Measurements from ENCODE around the gene P4HA2. TPM values are rescaled to one million over a fixed set of nuclear protein-coding genes. Genes with fewer than 3 reads are reported as not detected.

Gene P4HA2
- total RNA-seq, 2 experiments from 2014 or later = not detected

DNA sequence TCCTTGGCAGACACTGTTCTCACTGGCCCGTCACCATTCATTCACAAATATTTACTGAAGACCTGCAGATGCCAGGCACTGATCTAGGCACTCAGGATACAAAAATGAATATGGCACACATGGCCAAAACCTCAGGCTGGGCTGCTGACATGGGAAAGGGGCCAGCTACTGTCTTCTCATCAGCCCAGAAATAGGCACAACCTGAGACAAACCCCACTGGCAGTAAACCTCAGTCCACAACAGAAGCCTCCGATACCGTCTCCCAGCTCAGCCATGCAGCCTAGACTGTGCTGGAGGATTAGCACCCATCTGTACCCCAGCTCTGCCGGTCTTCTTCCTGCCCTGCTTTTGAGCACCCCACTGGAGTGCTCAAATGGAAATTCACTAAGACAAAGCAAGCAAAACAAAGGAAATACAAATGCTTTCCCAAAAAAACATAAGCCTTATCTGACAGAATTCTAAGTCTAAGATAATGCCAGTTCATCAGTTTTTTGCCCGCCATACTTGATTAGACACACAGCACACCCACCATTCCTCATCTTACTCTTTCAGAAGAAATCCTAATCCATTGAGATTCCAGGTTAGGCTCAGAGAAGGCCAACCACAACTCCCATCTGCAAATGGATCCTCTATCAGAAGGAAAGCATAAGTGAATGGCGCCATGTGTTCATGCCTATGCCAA is 8.2 kb downstream of the P4HA2 start:
- H3K4me3 ChIP-seq (ENCODE audit: low read length) = no peak overlapping the region
- H3K27ac Mint-ChIP-seq = no peak overlapping the region
- no peaks in the 10 kb centered on the region for H3K36me3 Mint-ChIP-seq (ENCODE audit: low read depth)
- TF ChIP-seq, protein P1, sequence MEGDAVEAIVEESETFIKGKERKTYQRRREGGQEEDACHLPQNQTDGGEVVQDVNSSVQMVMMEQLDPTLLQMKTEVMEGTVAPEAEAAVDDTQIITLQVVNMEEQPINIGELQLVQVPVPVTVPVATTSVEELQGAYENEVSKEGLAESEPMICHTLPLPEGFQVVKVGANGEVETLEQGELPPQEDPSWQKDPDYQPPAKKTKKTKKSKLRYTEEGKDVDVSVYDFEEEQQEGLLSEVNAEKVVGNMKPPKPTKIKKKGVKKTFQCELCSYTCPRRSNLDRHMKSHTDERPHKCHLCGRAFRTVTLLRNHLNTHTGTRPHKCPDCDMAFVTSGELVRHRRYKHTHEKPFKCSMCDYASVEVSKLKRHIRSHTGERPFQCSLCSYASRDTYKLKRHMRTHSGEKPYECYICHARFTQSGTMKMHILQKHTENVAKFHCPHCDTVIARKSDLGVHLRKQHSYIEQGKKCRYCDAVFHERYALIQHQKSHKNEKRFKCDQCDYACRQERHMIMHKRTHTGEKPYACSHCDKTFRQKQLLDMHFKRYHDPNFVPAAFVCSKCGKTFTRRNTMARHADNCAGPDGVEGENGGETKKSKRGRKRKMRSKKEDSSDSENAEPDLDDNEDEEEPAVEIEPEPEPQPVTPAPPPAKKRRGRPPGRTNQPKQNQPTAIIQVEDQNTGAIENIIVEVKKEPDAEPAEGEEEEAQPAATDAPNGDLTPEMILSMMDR (IDR thresholded peaks at IDR 0.05) = no peak
- H3K9me3 Mint-ChIP-seq = no peaks in the 10 kb centered on the region
- H3K36me3 ChIP-seq (ENCODE audit: insufficient read depth, low read length) = no peaks in the 10 kb centered on the region
- CTCF ChIA-PET = no interaction called here
- POLR2A ChIA-PET = no interaction called here
- intact Hi-C loops (cut with DNase I, micrococcal nuclease) = no loop called here
- DNase-seq (no peak), ATAC-seq (ENCODE audit: poor library complexity) (no peak)
- H3K4me1 Mint-ChIP-seq (ENCODE audit: low read depth) = no peaks in the 10 kb centered on the region
- H3K27ac ChIP-seq (ENCODE audit: low read depth in 1 of 2, low read length in 2 of 2) = no peak overlapping the region
- H3K27me3 Mint-ChIP-seq = no peaks in the 10 kb centered on the region
- H3K4me1 ChIP-seq (ENCODE audit: insufficient read depth, low read length) = no peaks in the 10 kb centered on the region
- no peaks in the 10 kb centered on the region for H3K27me3 ChIP-seq (ENCODE audit: control insufficient read depth in 1 of 2, insufficient read depth in 2 of 2, low read length in 2 of 2)
- H3K9me3 ChIP-seq (ENCODE audit: control insufficient read depth in 1 of 2, insufficient read depth in 1 of 2, low read length in 2 of 2) = no peaks in the 10 kb centered on the region
- H3K4me3 Mint-ChIP-seq = no peak overlapping the region

- CTCF ChIA-PET = interaction anchor here (1.6 kb wide), 1 partner anchor 20 kb away, joined by 5 read pairs; no protein-coding TSS in a partner anchor
- Mint-ChIP-seq H3K4me1 (ENCODE audit: low read depth) (no peaks in the 10 kb centered on the region), H3K9me3 (no peaks in the 10 kb centered on the region), H3K27ac (no peak overlapping the region), H3K4me3 (no peak overlapping the region), H3K27me3 (no peaks in the 10 kb centered on the region), H3K36me3 (ENCODE audit: low read depth) (no peaks in the 10 kb centered on the region)
- no peaks in the 10 kb centered on the region for H3K4me1 ChIP-seq (ENCODE audit: insufficient read depth, low read length)
- no peaks in the 10 kb centered on the region for H3K36me3 ChIP-seq (ENCODE audit: insufficient read depth, low read length)
- intact Hi-C loops (cut with DNase I, micrococcal nuclease) = no loop called here
- no peak overlapping the region for H3K4me3 ChIP-seq (ENCODE audit: low read length)
- no peak overlapping the region for H3K27ac ChIP-seq (ENCODE audit: low read depth in 1 of 2, low read length in 2 of 2)
- TF ChIP-seq, protein P1 (IDR thresholded peaks at IDR 0.05) = no peak
- H3K27me3 ChIP-seq (ENCODE audit: control insufficient read depth in 1 of 2, insufficient read depth in 2 of 2, low read length in 2 of 2) = no peaks in the 10 kb centered on the region
- no peak for ATAC-seq (ENCODE audit: poor library complexity)
- no peaks in the 10 kb centered on the region for H3K9me3 ChIP-seq (ENCODE audit: control insufficient read depth in 1 of 2, insufficient read depth in 1 of 2, low read length in 2 of 2)
- DNase-seq = no peak
- POLR2A ChIA-PET = no interaction called here
Measured at GRCh38 chr5:132218321-132218720, 9.3 kb downstream of the P4HA2 start.

DNA sequence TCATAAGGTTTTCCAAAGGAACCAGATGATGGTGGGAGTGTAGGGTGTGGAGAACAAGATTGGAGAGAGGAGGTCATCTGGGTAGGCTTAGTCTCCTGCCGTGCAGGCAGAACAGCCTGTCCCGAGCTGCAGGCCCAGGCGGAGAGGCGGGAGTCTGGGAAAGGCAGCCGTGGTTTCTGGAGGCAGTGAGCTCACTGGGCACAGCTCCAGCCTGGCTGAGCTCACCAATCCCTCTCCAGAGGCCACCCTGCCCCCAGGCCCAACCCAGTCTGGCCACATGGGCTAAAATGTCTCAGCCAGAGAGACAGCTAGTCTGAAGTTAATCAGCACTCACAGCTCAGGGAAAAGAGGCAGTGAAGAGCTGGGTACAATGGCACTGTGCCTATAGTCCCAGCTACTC is 12.3 kb downstream of the P4HA2 start:
- TF ChIP-seq, protein P1 (IDR thresholded peaks at IDR 0.05) = no peak
- ATAC-seq (ENCODE audit: poor library complexity) = no peak
- Histone ChIP-seq H3K4me1 (ENCODE audit: insufficient read depth, low read length) (no peaks in the 10 kb centered on the region), H3K9me3 (ENCODE audit: control insufficient read depth in 1 of 2, insufficient read depth in 1 of 2, low read length in 2 of 2) (no peaks in the 10 kb centered on the region), H3K27ac (ENCODE audit: low read depth in 1 of 2, low read length in 2 of 2) (no peak overlapping the region), H3K27me3 (ENCODE audit: control insufficient read depth in 1 of 2, insufficient read depth in 2 of 2, low read length in 2 of 2) (no peaks in the 10 kb centered on the region), H3K36me3 (ENCODE audit: insufficient read depth, low read length) (no peaks in the 10 kb centered on the region), H3K4me3 (ENCODE audit: low read length) (no peak overlapping the region)
- no peaks in the 10 kb centered on the region for H3K36me3 Mint-ChIP-seq (ENCODE audit: low read depth)
- intact Hi-C loops (cut with DNase I, micrococcal nuclease) = no loop called here
- no peaks in the 10 kb centered on the region for H3K9me3 Mint-ChIP-seq
- H3K4me3 Mint-ChIP-seq = no peak overlapping the region
- ChIA-PET CTCF (no interaction called here), POLR2A (no interaction called here)
- DNase-seq = no peak
- H3K4me1 Mint-ChIP-seq (ENCODE audit: low read depth) = no peaks in the 10 kb centered on the region
- no peaks in the 10 kb centered on the region for H3K27me3 Mint-ChIP-seq
- no peak overlapping the region for H3K27ac Mint-ChIP-seq
